Left colon (tissue), 2 donors: ENCODE data around the gene ITGB6. TPM values are rescaled to one million over a fixed set of nuclear protein-coding genes. Genes with fewer than 3 reads are reported as not detected.
"Not testable (repeated sequence)": the region's sequence is repeated elsewhere in the genome, so short reads cannot be mapped to it uniquely, and the experiment has no call there.

Source experiments
- ATAC-seq: fragments of 200-7000 bp; cut with Tn5 transposase; one replicate; pipeline ENCODE4 v1.9.1; 2020; ENCODE audit warnings: mild to moderate bottlenecking, moderate library complexity
- DNase-seq, 2 donors: peaks; one replicate each; pipeline ENCODE4 v3.0.0-alpha.2; 2020
- intact Hi-C, 2 donors: fragments of 100-400 bp; cut with DNase I in 1 of 2; cut with micrococcal nuclease in 1 of 2; formaldehyde crosslinking; loops; one replicate each; pipeline versions ENCODE4 v1.11.2 to v1.14.0; 2022; cut with DNase I, micrococcal nuclease
- total RNA-seq, 2 donors: library from RNA; stranded (reverse); fragmentation: NEBNext Ultra II Directional; extraction: Animal tissue kit (Norgen Biotek cat#: 25700); gene quantifications; one replicate each; pipeline ENCODE4 v1.2.1, GENCODE V29; 2021
- donor health status: DM: no; HTN: no; CAD: no.
- donor health status: DM: yes; HTN: yes; CAD: no.

Gene ITGB6
- total RNA-seq, 2 donors from 2014 or later: 19.7 to 28.0 TPM

DNA sequence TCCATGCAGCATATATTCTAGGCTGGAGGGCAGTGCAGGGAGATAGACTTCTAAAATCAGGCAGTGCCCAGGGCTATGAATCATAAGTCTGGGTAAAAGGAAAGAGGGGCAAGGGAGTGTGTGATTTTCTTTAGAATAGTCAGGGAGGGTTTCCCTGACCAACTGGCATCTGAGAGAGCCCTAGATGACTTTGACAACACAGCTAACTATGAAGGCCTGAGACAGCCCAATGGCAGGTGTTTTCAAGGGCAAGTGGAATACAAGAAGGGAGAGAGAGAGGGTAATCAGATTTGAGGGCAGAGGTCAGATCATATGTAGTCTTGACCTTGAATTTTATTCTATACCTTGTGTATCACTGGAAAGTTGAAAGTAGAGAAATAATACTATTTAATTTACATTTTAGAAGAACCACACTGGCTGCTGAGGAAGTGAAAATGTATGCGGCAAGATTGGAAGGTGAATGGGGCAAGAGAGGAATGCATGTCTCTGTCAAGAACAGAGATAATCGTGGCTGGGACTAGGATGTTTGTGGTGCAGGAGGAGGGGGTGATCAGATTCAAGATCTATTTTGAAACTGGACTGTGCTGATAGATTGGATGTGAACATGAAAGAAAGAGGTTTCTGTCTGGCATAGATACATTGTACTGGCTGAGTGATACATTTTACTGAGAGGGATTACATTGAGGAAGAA, 1.9 kb upstream of the ITGB6 start:
- intact Hi-C loops: no loop called here
- ATAC-seq: no peak
- DNase-seq: no peak

DNA sequence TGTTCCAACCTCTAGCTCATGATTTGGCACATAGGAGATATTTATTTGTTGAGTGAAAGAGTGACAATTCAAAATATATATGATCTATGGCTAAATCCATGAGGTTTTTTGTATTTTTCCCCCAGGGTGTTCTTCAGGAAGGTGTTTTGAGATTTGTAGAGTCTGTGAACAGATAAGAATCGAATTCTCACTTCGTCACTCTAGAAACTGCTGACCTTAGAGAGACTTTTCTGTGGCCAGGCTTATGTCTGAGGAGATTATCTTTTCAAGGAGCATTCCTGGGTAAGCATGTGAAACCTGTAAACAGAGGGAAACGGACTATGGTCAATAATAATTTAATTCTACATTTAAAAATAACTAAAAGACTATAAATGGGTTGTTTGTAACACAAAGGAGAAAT, 849 bp upstream of the ITGB6 start:
- intact Hi-C loops: no loop called here
- no peak for DNase-seq
- ATAC-seq: no peak

DNA sequence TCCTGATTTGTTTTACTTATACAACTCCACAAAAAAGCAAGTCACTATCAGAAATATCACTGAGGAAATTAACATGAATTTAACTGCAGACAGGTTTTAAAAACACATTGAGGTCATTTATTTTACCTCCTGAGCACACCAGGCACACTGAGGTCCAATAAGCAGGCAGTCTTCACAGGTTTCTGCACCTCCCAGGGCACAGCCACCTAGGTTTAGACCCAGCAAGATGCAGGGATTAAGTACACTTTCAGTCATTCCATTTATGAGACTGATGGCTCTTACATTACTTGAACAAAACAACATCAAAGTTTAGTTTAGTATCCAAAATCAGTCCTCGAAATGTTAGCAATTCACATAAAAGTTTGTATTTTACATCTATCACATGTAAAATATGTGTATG, 1.0 kb downstream of the ITGB6 start:
- ATAC-seq (peak; percentile 51), DNase-seq (no peak)
- intact Hi-C loops: no loop called here

DNA sequence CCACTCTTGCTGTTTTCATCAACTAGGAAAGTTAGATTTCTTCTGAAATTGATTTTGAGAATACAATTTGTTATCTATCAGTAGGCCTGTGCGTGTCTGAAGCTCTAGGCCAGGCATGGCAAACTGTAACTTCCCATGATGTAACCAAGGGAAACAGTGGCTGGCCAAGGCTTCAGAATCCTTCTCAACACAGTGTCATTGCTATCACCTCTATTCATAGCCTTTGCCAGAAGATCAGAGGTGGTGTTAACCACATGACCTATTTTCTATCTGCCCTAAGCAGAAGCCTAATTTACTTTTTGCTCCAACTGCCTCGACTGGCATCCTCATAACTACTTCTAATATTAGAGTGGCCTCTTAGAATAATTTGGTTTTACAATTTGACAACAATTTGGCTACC, 2.5 kb downstream of the ITGB6 start:
- DNase-seq: no peak
- ATAC-seq: no peak
- intact Hi-C loops: no loop called here

DNA sequence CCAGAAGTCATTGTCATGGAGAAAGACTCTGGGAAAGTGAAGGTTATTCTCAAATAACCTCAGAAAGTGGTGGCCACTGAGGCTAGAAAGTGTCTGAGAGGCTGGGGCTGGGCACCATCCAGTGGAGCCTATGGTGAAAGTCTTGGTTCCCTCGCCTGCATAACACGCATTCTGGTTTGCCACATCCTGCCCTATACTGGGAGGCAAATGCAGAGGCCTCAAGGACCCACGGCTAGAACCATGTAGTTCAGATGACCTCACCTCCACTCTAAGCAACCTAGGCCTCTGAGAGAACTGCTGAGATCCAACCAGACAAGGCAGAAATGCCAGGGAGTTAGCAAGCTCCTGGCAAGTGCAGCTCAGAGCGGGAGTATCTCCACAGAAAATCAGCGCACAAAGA, 5.1 kb downstream of the ITGB6 start:
- intact Hi-C loops: no loop called here
- DNase-seq (no peak), ATAC-seq (no peak)

DNA sequence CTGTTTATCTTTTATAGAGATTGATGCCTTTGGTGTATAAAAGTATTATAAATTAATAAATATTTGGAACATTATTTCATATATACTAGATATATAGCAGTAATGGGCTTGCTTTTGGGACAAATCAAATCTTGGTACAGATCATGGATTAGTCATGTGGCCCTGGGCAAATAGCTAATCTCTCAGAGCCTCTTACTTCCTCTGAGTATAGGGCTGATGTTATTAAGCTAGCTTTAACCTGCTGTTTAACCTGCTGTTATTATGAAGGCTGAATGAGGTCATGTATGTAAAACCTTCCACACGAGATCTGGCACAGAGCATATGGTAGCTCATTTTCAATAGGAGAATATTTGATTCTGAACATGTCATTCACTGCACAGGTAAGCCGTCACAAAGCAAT, 5.7 kb downstream of the ITGB6 start:
- intact Hi-C loops: no loop called here
- DNase-seq (no peak), ATAC-seq (no peak)

DNA sequence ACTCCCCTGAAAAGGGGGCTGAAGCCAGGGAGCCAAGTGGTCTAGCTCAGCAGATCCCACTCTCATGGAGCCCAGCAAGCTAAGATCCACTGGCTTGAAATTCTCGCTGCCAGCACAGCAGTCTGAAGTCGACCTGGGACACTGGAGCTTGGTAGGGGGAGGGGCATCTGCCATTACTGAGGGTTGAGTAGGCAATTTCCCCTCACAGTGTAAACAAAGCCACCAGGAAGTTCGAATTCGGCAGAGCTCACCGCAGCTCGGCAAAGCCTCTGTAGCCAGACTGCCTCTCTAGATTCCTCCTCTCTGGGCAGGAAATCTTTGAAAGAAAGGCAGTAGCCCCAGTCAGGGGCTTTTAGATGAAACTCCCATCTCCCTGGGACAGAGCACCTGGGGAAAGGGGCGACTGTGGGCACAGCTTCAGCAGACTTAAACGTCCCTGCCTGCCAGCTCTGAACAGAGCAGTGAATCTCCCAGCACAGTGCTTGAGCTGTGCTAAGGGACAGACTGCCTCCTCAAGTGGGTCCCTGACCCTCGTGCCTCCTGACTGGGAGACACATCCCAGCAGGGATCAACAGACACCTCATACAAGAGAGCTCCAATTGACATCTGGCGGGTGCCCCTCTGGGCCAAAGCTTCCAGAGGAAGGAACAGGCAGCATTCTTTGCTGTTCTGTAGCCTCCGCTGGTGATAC, 18.8 kb downstream of the ITGB6 start:
- intact Hi-C loops: not testable (repeated sequence)
- DNase-seq: peak; percentile 61 to 73
- ATAC-seq: peak; percentile 91

DNA sequence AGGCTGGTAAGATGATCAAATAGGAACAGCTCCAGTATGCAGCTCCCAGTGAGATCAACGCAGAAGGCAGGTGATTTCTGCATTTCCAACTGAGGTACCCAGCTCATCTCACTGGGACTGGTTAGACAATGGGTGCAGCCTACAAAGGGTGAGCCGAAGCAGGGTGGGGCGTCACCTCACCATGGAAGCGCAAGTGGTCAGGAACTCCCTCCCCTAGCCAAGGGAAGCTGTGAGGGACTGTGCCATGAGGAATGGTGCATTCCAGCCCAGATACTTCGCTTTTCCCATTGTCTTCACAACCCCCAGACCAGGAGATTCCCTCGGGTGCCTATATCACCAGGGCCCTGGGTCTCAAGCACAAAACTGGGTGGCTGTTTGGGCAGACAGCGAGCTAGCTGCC, 19.4 kb downstream of the ITGB6 start:
- intact Hi-C loops, ATAC-seq, DNase-seq: not testable (repeated sequence)

DNA sequence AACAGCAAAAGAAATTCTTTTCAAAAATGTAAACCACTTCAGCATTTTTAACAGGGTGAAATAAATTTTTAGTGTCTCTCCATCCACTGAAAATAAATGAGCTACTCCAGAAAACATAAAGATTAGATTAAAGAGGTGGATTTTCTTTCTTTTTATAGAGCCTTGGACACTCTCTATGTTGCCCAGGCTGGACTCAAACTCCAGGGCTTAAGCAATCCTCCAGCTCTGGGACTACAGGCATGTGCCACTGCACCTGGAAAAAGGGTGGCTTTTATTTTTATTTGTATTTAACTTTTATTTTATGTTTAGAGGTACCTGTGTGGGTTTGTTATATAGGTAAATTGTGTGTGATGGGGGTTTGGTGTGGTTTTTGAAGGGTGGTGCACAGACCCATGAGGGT, 19.9 kb downstream of the ITGB6 start:
- intact Hi-C loops: no loop called here
- no peak for ATAC-seq
- no peak for DNase-seq

DNA sequence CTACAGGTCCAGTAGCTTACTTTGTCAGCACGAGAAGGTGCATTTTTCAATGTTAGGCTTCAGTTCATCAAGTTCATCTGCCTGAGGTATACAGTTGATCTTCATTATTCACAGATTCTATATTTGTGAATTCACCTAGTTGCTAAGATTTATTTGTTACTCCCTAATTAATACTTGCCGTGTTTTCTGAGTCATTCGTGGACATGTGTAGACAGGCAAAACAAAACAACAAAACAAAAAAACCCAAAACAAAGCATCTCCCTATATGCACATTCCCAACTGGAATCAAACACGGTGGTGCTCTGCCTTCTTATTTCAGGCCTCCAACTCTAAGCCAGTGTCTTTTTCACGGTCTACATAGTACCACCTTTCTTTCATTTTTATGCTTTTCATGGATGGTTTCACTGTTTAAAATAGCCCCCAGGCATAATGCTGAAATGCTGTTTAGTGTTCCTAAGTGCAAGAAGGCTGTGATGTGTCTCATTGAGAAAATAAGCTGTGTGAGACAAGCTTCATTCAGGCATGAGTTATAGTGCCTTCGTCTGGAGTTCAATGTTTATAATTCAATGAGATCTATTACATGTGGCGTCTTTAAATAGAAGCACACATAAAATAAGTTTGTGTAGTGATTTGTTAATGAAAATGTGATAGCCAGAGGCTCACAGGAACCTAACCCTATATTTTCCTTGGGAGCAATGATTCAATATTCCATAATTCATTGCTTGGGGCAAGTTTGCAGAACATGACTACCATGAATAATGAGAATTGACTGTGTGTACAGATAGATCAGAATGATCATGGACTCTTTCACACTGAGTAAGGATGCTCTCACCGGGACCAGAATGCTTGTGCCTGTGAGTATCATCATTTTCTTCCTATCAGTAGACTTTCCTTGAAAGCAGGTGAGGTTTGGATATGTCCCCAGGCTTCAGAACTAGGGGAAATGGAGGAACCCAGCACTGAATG, 24.6 kb downstream of the ITGB6 start:
- no peak for ATAC-seq
- no peak for DNase-seq
- intact Hi-C loops: no loop called here

DNA sequence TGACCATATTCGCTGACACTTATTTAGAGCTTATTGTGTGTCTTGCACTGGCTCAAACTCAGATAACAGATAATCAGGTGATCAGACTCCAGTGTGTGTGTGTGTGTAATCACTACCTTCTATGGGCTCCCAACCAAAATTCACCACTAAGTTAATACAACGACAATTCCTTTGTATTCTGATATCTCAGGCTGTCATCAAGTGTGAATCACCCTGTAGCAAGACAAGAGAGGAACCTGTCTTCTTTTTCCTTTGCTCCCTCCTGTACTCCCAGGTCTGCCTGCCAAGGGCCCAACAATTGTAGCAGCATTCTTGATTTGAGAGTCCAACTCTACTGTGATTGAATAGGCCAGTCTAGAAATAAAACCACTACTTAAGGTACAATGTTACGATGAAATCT, 25.8 kb downstream of the ITGB6 start:
- no peak for DNase-seq
- ATAC-seq: no peak
- intact Hi-C loops: no loop called here

DNA sequence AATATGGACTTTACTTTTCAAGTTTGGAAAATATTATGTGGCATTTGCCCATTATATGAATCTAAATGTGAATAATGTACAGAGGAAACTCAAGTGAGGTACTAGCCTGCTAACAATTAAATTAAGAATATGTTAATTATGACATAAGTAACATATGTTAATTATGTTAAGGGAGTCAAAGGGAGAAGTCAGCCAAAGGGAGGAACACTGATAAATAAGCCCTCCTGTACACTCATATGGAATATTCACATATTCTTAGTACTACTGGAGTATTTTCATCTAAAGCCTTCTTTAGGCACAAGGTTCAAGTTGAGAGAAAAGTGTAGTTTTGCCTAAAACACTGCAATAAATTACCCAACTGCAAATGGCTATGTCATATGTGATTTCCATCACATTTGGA, 30.1 kb downstream of the ITGB6 start:
- DNase-seq: no peak
- ATAC-seq: no peak
- intact Hi-C loops: no loop called here

DNA sequence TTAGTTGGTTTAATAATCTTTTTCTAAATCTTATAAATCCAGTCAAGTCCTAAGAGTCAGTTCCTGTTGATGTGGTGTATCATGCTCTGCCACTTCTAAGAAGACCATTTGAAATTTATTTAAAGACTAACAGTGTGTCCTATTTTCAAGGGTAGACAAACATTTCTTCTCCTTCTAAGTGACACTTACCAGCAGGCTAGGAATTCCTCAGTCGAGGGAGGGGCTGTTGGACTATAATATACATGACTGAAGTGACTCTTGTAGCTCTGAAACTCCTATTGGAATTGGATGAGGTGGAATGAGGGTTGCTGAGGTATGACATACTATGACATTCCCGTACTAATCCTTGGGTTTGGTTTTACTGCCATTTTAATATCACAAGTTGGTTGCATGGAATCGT, 30.6 kb downstream of the ITGB6 start:
- no peak for DNase-seq
- ATAC-seq: peak; percentile 72
- intact Hi-C loops: no loop called here

DNA sequence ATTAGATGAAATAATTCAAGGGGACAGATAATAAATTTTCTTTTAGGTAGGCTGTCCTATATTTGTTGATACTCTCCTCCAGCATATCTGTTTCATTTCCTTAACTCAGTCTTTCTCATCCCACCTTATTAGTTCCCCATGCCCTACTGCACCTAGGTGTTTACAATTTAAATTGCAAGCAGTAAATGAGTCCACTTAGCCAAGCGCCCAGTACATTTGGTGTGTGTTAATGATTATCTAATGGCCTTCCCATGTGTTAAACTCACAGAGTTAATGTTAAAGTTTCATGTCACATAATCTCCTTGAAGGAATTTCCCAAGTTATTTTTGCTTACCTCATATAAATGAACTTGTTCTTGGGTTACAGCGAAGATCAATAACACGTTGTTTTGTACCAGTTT, 31.2 kb downstream of the ITGB6 start:
- peak; percentile 98 for ATAC-seq
- no peak for DNase-seq
- intact Hi-C loops: no loop called here

DNA sequence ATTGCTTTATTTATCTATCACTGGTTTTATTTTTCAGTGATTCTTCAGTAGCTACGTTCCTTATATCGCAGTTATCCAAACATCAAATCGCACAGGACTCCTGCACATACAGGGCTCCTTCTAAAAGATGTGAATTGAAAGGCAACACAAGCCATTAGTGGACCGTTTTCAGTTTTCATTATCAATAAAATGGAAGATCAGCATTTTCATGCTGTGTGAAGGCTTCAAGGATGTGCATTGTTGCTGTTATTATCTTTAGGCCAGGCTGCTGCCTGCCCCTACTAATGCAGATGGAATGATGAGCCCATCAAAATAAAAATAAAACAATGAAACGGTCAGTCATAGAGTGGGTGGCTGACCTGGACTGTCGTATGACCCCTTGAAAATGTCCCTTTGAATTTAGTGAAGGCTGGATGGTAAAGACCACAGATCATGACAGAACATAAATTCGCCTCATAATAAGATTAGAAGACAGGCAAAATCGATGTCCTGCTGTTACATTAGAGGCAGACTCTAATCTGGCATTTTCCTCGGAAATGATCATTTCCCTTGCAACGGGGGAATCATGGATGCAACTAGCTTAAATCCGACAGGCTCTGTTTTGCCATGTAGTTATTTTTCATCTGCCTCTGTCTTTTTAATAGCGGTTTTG, 32.9 kb downstream of the ITGB6 start:
- DNase-seq (no peak), ATAC-seq (no peak)
- intact Hi-C loops: no loop called here

DNA sequence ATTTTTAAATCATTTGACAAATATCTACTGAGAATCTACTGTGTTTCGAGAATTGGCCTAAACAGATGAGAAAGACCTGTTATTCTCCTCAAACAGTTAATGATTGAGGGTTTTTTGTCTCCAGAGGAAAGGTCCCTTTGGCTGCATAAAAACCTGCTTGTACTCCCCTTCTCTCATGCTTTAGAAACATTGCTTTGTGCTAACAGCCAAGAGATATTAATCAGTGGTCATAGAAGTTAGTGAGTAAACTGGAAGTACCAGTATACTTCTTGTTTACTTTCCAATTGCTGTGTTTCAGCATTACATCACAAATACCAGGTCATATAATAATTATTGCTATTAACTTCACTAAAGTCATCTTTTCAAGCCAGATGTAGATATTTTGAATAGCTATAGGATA, 34.1 kb downstream of the ITGB6 start:
- DNase-seq (no peak), ATAC-seq (no peak)
- intact Hi-C loops: no loop called here

DNA sequence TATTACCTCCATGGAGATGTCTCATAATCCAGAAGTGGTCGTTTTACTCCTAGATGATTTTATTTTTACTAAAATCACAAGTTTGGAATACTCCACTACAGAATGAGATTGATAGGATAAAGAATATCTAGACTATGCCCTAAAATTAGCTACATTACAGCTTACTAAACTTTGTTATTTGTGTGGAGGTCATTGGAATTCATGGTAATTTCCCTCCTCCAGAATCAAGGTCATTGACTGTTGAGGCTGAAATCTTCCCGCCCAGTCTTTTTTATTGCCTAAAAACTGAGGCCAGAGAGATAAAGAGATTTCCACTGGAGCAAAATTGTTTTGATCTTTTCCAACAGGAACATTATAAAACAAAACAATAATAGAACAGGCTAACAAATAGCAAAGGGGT, 35.0 kb downstream of the ITGB6 start:
- ATAC-seq: no peak
- no peak for DNase-seq
- intact Hi-C loops: no loop called here

DNA sequence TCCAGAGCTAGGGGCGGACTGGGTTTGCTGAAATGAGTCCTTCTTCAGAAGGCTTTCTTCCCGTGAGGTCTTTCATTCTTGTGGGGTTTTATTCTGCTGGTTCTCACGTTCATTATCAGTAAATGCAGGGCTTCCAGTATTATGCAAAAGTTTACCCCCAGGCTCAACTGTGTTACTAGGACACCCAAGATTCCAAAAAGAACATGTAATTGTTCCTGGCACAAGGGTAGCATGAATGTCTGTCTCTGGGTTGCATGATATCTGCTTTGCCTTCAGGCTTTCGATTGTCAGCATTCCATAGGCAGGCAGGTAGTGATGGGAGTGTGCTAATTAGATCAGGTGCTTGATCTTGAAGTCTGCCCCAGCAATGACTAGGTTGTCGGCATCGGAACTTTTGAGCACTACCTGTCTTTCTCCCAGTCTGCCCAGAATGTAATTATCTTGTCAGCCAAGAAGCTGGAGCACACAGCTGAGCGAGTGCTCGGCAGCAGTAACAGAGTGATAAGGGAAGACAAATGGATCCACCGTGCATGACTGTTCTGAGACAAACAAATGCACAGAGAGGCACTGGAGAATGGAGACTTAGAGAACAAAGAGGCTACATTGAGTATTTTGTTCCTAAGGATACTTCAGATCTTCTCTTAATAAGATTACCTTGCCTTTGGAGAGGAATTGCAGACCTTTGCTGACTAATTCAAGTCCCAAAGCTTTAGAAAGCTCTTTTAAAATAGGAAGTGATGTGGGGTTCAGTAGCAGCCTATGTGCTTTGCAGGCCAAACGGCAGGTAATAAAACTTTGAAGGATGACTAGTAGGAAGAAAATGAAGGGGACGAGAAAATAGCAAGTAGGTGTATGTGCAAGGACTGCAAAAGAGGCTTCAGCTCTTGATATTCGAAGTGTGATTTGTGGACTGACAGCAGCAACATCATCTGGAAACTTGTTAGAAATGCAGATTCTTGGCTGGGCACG, 41.9 kb downstream of the ITGB6 start:
- DNase-seq: no peak
- ATAC-seq: no peak
- intact Hi-C loops: no loop called here
